NCI-H2227 (cell line): ENCODE data around the gene SMURF1.

ENCODE experiments used
- DNase-seq: peaks from one replicate; lab custom pipeline; 2025; ENCODE audit not compliant: unreplicated experiment; lab: John Stamatoyannopoulos, UW

SMURF1 gene

GRCh38 chr7:99141841-99142726 lies 1.8 kb downstream of the SMURF1 start:
- peak; percentile 68 for DNase-seq

- DNase-seq: no peak
Measured at GRCh38 chr7:99141334-99141733, 2.6 kb downstream of the SMURF1 start.

GRCh38 chr7:99140813-99141212 lies 3.1 kb downstream of the SMURF1 start:
- no peak for DNase-seq

GRCh38 chr7:99139036-99139435 lies 4.9 kb downstream of the SMURF1 start:
- DNase-seq: no peak

GRCh38 chr7:99137411-99138180 lies 6.3 kb downstream of the SMURF1 start:
- peak; percentile 70 for DNase-seq

GRCh38 chr7:99135938-99136337 lies 8.0 kb downstream of the SMURF1 start:
- DNase-seq: no peak

GRCh38 chr7:99133766-99134564 lies 9.9 kb downstream of the SMURF1 start:
- DNase-seq: no peak

GRCh38 chr7:99132595-99133321 lies 11.2 kb downstream of the SMURF1 start:
- no peak for DNase-seq

GRCh38 chr7:99131290-99131689 lies 12.6 kb downstream of the SMURF1 start:
- no peak for DNase-seq

- DNase-seq: no peak
Measured at GRCh38 chr7:99129536-99129935, 14.4 kb downstream of the SMURF1 start.

GRCh38 chr7:99129001-99129400 lies 14.9 kb downstream of the SMURF1 start:
- DNase-seq: no peak

- no peak for DNase-seq
Measured at GRCh38 chr7:99128076-99128950, 15.6 kb downstream of the SMURF1 start.

- DNase-seq: no peak
Measured at GRCh38 chr7:99127636-99128035, 16.3 kb downstream of the SMURF1 start.

GRCh38 chr7:99126921-99127553 lies 16.9 kb downstream of the SMURF1 start:
- DNase-seq: no peak

- DNase-seq: no peak
Measured at GRCh38 chr7:99125505-99125865, 18.4 kb downstream of the SMURF1 start.

- DNase-seq: no peak
Measured at GRCh38 chr7:99124751-99125504, 19.0 kb downstream of the SMURF1 start.

- no peak for DNase-seq
Measured at GRCh38 chr7:99124236-99124635, 19.7 kb downstream of the SMURF1 start.

GRCh38 chr7:99123571-99124033 lies 20.3 kb downstream of the SMURF1 start:
- DNase-seq: no peak
